GM18519 (cell line): ENCODE measurements around the gene MAP3K5.

Experiments
- ATAC-seq: cut with Tn5 transposase; IDR thresholded peaks from one replicate; pipeline ENCODE4 v1.9.1; 2021; ENCODE audit warnings: mild to moderate bottlenecking, moderate library complexity; ENCODE audit not compliant: unreplicated experiment, low FRiP score

Gene MAP3K5

DNA sequence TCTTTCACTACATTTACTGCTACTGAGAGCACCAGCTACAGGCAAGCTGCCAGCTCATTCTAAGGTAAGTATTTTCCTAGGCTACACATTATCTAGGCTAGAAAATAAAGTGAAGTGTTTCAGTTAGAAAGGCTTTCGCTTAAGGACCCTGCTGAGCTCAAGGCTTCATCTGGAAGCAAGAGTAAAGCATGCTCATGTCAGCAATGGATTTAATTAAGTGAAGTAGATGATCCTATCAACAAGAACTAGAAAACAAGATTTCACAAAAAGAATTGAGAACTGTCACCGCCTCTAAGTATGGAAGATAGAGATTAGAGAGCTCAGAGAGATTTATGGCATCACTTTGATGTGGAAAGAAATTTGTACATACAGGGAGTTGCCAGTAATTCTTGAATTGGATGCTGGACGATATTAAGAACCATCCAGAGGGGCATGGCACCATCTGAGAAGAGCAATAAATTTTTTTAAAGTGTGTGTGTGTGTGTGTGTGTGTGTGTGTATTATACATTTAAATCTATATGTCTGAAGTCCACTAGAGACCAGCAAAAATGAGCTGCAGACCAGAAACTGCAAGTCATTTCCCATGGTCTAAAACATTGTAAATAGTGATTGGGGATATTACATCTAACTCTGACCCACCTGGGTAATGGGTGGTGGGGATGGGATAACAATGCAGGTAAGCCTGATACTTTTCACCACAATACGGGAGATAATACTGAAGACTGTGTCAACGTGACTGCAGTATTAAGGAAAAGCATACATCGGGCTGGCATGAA, 136.8 kb downstream of the MAP3K5 start:
- no peak for ATAC-seq

GRCh38 chr6:136654086-136654485, 138.2 kb downstream of the MAP3K5 start:
- no peak for ATAC-seq

DNA sequence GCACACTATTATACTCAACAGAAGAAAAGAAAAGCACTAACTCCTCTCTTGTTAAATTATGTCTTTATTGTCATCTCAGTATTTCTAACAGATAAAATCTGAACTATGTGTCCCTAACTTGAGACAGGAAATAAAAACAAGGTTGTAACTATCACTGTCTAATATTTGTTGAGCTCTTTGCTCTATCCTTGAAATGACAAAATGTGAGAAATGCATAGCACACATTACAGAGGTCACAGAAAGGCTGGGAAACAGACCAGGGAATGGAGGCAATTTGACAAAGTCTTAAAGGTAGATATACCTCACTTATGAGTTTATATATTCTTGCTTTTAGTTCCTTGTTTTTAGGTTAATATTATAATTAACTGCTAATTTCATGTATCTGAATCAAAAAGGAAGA, 139.6 kb downstream of the MAP3K5 start:
- ATAC-seq = no peak

DNA sequence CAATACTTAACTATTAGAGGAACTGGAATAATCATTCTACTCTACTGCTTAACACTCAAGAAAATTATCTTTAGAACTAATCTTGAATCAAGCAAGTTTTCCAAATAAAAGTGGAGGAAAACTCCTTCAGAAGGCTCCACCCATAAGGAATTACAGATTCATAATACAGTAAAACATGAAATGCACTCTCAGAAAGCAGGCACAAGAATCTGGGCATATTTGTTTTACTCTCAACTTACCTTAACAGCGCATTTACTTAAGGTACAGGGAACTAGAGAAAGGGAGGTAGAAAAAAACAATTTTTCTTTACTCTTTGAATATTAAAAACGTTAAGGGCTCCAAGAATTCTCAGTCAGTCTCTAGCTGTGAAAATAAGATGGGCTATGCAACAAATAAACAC, 140.3 kb downstream of the MAP3K5 start:
- no peak for ATAC-seq

DNA sequence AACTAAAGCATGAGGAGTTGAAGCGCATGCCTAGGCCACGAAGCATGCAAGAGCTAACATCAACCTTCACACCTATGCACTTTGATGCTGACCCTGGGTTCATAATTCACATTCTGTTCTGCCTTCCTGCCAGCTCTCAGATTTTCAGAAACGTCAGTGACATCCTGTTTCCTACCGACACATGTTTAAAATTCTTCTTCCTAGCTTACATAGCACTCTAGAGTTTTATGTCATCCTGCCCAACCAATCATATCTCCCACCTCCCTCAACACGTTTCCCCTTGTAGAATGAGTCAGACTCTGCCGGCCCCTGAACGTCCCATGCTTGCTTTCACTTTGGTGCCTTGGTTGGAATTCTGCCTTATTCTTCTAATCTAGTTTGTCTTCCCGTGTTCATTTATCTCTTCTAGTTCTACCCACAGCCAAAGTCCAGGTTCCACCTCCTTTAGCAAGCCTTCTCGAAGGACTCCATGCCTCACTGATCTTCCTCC, 144.9 kb downstream of the MAP3K5 start:
- peak; percentile 51 for ATAC-seq

DNA sequence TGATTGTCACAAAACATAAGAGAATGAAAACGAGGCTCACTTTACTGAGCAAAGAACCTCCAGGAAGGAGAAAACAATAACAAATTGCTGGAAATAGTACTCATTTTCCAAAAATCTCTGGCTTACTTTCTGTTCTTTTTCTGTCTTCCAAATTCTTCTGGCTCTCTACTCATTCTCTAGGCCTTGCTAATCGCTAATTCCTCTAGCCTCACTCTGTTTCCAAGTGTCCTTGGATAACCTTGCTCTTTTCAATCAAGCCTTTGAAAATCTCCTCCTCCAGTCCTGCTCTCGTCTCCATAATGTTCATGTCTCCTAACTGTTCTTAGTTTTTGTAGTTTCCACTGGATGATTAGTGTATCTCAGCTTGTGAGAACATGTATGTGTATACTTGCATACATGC, 145.9 kb downstream of the MAP3K5 start:
- ATAC-seq = no peak

DNA sequence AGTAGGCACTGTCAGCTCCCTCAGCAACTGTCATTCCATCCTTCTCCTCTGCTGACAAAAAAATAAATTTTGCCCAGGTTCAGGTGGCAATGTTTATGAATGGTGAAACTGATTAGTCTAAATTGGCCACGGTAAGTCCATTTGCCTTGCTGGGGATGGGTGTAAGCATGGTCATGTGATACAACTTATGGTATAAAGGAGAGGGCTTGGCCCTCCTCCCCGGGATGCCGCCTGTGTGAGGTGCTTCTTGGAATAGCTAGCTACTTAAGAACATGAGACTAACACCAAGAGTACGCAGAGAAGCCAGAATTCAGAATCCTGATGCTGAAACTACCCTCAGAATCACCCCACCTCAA, 147.7 kb downstream of the MAP3K5 start:
- ATAC-seq = no peak

DNA sequence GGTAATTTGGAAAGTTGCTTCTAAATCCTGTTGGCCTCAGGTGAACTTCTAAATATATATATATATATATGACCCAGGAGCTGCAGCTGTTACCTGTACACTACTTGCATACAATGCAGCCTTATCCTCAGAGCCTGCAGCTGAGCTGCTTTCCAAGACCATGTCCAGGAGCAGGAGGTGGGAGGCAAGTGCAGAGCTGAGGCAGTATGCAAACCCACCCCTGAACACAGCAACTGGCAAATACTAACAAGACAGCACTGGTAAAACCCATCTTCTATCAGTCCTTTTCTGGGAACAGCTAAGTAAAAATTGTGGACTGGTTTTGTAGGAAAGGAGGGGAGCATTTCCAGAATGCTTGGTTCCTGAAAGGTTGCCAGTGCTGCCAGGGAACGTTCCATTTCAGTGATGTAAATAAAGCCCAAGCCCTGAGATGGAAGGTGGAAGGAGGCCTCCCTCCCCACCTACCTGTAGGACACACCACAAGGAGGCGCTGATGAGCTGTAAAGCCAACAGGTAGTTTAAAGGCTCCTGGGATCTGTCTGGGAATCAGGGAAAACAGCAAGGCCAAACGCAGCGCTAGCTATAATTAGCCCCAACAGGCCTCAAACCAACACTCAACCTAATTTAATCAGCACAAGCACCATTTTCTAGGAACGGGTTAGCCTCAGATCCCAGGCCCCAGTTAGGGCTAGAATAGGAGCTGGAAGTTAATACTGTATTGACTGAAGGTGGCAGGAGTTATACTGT, 148.3 kb downstream of the MAP3K5 start:
- no peak for ATAC-seq

DNA sequence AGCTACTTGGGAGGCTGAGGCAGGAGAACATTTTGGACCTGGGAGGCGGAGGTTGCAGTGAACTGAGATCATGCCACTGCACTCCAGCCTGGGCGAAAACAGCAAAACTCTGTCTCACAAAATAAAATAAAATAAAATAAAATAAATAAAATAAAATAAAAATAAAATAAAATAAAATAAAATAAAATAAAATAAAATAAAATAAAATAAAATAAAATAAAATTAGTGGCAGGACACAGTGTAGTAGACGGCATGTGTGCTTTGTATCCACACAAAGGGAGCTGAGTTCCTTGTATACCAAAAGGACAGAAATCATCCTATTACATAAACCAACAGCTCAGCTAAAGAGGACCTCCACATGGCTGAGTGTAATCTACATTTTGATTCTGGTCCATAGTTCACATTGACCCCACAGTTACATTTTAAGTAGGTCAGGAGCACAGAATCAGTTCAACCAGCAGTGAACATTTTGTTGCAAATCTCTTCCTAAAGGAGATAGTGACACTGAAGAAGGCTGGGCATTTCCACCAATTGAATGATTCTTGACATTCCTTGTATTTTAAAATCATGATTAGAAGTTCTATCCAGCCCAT, 150.3 kb downstream of the MAP3K5 start:
- no peak for ATAC-seq

DNA sequence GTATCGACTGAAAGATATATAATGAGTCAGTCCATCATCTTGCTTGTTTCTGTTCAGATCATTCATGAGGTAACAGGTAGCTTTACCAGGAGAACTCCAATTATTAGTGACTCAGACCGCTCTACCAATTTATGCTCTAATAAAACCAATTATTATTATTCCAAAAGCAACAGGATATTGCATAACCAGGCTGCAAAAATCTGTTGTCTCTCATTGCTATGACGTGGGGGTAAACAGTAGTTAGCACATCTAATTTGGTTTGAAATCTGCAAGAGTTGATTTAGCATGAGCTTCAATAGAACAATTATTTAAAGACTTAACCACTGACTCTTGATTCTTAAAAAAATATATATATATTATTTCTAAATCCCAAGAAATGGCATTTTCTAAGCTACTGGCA, 151.1 kb downstream of the MAP3K5 start:
- no peak for ATAC-seq

DNA sequence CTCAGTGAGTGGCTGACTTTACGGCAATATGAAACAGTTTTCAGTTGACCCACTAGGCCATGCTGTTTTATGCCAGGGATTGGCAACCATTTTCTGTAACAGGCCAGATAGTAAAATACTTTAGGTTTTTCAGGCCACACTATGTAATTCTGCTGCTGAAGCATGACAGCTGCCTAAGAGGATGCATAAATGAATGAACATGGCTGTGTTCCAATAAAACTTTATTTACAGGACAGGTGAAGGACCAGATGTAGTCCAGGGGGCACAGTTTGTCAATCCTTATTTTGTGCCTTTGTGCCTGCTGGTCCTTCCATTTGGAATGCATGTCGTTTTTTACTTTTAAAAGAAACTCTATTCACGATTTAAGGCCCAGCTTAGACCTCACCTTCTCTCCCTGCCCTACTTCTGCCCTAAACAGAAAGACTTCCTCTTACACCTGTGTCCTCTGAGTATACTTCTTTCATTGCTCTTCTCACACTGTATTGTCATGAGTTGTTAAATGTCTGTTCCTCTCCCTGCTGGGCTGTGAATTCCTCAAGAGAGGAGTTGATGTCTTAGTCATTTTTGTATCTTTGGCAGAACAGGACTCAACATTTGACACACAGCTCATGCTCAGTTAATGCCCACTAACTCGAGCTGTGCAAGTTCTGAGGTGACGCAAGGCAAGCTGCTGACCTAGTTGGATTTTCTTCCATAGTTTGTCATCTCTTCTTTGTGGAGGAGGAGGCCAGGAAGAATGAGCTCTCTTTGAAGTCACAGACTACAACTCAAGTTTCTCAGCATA, 152.0 kb downstream of the MAP3K5 start:
- ATAC-seq = no peak

- ATAC-seq = no peak
Observed at GRCh38 chr6:136639702-136640101, 152.6 kb downstream of the MAP3K5 start.

- ATAC-seq = no peak
Observed at GRCh38 chr6:136635615-136636014, 156.7 kb downstream of the MAP3K5 start.

- ATAC-seq = no peak
Observed at GRCh38 chr6:136633355-136633754, 158.9 kb downstream of the MAP3K5 start.

DNA sequence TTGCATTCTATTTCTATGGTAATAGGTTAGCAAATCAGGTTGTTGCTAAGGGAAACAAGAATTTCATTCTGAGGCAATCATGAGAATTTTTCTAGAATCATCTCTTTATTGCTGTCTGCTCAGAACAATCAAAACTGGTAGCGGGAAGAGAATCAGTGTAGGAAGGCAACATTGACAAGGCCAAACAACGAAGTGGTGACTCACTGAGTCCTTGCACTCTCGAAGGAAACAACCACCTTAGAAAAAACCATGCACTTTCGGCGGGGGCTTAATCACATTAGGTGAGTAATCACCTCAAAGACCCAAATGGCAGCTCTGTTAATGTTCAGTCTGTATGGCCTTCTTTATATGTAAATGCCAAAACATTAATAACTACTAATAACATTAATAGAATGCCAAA, 163.3 kb downstream of the MAP3K5 start:
- no peak for ATAC-seq

GRCh38 chr6:136627191-136627590, 165.1 kb downstream of the MAP3K5 start:
- ATAC-seq = no peak

GRCh38 chr6:136625293-136625692, 167.0 kb downstream of the MAP3K5 start:
- ATAC-seq = no peak

- ATAC-seq = no peak
Observed at GRCh38 chr6:136624347-136624746, 167.9 kb downstream of the MAP3K5 start.

GRCh38 chr6:136618086-136618485, 174.2 kb downstream of the MAP3K5 start:
- ATAC-seq = no peak

DNA sequence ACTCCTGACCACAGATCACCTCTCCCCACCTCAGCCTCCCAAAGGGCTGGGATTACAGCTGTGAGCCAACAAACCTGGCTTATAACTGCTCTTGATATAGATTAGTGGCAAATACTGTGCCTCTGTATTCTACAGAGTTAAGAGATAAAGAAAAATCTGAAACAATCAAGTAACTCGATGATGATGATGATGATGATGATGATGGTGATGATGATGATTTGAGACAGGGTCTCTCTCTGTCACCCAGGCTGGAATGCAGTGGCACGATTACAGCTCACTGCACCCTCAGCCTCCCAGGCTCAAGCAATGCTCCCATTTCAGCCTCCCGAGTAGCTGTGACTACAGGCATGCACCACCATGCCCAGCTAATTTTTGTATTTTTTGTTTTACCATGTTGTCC, 175.8 kb downstream of the MAP3K5 start:
- no peak for ATAC-seq

DNA sequence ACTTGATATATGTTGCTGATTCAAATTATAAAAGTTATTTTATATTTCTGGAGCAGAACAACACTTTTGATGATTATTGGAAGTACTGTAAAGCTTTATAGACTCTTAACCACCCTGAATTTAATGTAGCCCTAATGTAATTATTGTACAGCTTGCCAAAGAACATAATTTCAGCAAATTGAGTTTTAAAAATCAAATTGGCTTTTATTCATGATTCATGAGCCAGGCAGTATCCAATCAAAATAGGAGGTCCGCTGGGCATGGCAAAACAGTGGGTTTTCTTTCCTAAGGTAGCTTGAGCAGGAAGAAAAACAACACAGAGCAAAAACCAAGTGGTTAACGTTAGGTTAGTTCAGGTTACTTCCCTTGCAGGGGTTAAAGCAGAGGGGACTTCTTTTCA, 177.3 kb downstream of the MAP3K5 start:
- ATAC-seq = no peak
